Measurements from ENCODE around the gene MTHFSD.
A peak's percentile ranks its signal among the peaks of the same experiment; 100 is the strongest.

The MTHFSD gene

GRCh38 chr16:86563469-86564345 lies 8.7 kb upstream of the MTHFSD start:
- peak overlapping the region; percentile 64 for H3K27ac Mint-ChIP-seq

GRCh38 chr16:86562356-86562755 lies 7.3 kb upstream of the MTHFSD start:
- DNase-seq = no peak
- no peak overlapping the region for H3K27ac Mint-ChIP-seq
- no peak overlapping the region for H3K4me3 Mint-ChIP-seq
- TF ChIP-seq CTCF (IDR thresholded peaks at IDR 0.05) = no peak
- H3K9me3 Mint-ChIP-seq = no peaks in the 10 kb centered on the region
- H3K27me3 Mint-ChIP-seq (ENCODE audit: low read depth, poor library complexity) = peaks cover 37% of the 10 kb centered on the region
- H3K36me3 Mint-ChIP-seq (ENCODE audit: low read depth) = no peaks in the 10 kb centered on the region
- H3K4me1 Mint-ChIP-seq = peaks cover 34% of the 10 kb centered on the region

More at GRCh38 chr16:86563469-86564345, 8.7 kb upstream of the MTHFSD start:
- peaks cover 35% of the 10 kb centered on the region for H3K27me3 Mint-ChIP-seq (ENCODE audit: low read depth, poor library complexity)
- H3K9me3 Mint-ChIP-seq = no peaks in the 10 kb centered on the region
- peak; percentile 92 for DNase-seq
- TF ChIP-seq CTCF (IDR thresholded peaks at IDR 0.05) = peak; percentile 100
- peaks cover 2% of the 10 kb centered on the region for H3K36me3 Mint-ChIP-seq (ENCODE audit: low read depth)
- H3K4me1 Mint-ChIP-seq = peaks cover 34% of the 10 kb centered on the region
- H3K4me3 Mint-ChIP-seq = peak overlapping the region; percentile 88

DNA sequence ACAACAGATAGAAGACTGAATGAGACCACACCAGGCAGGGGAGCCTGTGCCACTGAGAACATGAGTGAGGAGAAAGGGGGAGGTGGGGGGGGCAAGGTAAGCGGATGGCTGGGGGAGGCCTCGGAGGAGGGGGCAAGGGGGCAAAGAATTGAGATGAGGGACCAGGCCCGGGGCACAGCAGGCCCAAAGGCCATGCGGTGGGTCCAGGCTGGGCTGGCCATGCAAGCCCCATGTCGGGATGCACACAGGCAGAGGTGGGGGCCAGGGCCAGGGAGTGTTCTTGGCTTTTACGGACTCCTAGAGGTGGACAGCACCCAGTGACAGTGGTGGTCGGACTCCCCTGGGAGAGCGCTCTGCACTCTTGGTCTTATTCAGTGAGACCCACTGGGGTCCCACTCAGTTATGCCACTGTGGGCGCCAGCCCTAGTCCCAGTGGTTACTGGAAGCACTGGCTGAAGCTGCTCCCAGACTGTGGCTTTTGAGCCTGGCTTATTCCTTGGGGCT lies 4.8 kb upstream of the MTHFSD start:
- Mint-ChIP-seq H3K36me3 (ENCODE audit: low read depth) (no peaks in the 10 kb centered on the region), H3K27me3 (ENCODE audit: low read depth, poor library complexity) (peaks cover 30% of the 10 kb centered on the region), H3K4me3 (no peak overlapping the region), H3K4me1 (peaks cover 37% of the 10 kb centered on the region), H3K27ac (no peak overlapping the region), H3K9me3 (no peaks in the 10 kb centered on the region)
- no peak for DNase-seq
- no peak for TF ChIP-seq CTCF (IDR thresholded peaks at IDR 0.05)

DNA sequence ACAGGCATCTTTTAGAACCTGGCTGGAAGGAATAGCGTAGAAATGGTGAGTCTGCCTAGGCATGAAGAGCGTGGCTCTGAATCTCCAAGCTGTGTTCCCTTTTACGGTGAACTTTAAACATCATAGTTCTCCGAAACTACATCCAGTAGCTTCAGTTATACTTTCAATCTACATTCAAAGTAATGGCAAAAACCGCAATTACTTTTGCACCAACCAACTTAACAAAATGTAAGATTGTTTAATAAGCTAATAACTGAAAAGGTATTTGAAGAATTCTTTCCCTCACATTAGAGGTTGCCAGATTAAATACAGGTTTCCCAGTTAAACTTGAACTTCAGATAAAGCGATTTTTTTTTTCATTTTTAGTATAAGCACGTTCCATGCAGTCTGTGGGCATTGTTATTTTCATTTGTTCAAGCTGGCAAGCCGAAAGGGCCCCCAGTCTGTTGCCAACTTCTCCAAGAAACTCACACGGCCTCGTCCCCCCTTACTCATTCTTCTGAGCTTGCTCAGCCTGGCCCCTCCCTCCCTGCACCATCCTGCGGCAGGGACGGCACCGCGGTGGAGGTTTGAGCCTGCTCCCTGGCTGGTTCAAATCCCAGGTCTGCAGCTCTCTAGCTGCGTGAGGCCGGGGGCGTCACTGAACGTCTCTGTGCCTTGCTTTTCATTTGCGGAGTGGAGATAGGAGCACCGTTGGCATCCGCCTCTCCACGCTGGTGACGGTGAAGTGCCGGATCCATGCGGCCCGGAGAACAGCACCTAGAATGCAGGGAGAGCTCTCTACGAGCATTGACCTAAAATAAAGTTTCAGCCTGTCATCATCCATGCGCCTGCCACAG lies 3.5 kb upstream of the MTHFSD start:
- Mint-ChIP-seq H3K27ac (no peak overlapping the region), H3K4me1 (peaks cover 37% of the 10 kb centered on the region), H3K36me3 (ENCODE audit: low read depth) (peaks cover 5% of the 10 kb centered on the region), H3K4me3 (no peak overlapping the region), H3K9me3 (peaks cover 4% of the 10 kb centered on the region), H3K27me3 (ENCODE audit: low read depth, poor library complexity) (peaks cover 19% of the 10 kb centered on the region)
- TF ChIP-seq CTCF (IDR thresholded peaks at IDR 0.05) = no peak
- no peak for DNase-seq

DNA sequence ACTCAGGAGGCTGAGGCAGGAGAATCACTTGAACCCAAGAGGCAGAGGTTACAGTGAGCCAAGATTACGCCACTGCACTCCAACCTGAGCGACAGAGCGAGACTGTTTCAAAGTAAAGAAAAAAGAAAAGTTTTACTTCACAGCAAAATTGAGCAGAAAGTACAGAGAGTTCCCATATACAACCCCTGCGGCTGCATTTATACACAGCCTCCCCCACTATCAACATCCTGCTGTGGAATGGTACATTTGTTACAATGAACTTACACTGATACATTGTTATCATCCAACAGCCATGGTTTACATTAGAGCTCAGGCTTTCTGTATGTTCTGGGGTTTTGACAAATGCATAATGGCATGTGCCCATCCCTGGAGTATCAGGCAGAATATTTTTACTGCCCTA lies 2.6 kb upstream of the MTHFSD start:
- peaks cover 15% of the 10 kb centered on the region for H3K27me3 Mint-ChIP-seq (ENCODE audit: low read depth, poor library complexity)
- TF ChIP-seq CTCF (IDR thresholded peaks at IDR 0.05) = no peak

More for the DNA sequence above, 2.6 kb upstream of the MTHFSD start:
- Mint-ChIP-seq H3K9me3 (peaks cover 4% of the 10 kb centered on the region), H3K27ac (no peak overlapping the region), H3K4me3 (no peak overlapping the region), H3K36me3 (ENCODE audit: low read depth) (peaks cover 5% of the 10 kb centered on the region), H3K4me1 (peaks cover 35% of the 10 kb centered on the region)
- DNase-seq = no peak
